Uterus (tissue), 4 donors: Measurements from ENCODE around the gene OST4. TPM values are rescaled to one million over a fixed set of nuclear protein-coding genes. Genes with fewer than 3 reads are reported as not detected.

Experiments used
- DNase-seq, 2 donors: peaks; one replicate each; pipeline ENCODE4 v3.0.0-alpha.2; 2019 to 2020
- H3K27ac ChIP-seq, 2 donors: fragments of 200-600 bp; sonication (generic); 1 replicate in 1 of 2; 2 replicates in 1 of 2; pipeline ENCODE4 v1.5.1; 2016 to 2018
- H3K27me3 ChIP-seq, 2 donors: fragments of 200-600 bp; sonication (generic); one replicate each; pipeline ENCODE4 v1.5.1; 2018 to 2019; ENCODE audit warnings: control low read depth in 1 of 2
- H3K36me3 ChIP-seq, 2 donors: fragments of 200-600 bp; sonication (generic); one replicate each; pipeline ENCODE4 v1.5.1; 2019; ENCODE audit warnings: control low read depth in 1 of 2
- H3K4me1 ChIP-seq, 2 donors: fragments of 200-600 bp; sonication (generic); one replicate each; pipeline ENCODE4 v1.5.1; 2018 to 2019; ENCODE audit warnings: control low read depth in 1 of 2
- H3K4me3 ChIP-seq, 2 donors: fragments of 200-600 bp; sonication (generic); 1 replicate in 1 of 2; 2 replicates in 1 of 2; pipeline ENCODE4 v1.5.1; 2018 to 2019; ENCODE audit warnings: mild to moderate bottlenecking in 1 of 2
- H3K9me3 ChIP-seq, 2 donors: fragments of 200-600 bp; sonication (generic); one replicate each; pipeline ENCODE4 v1.5.1; 2019; ENCODE audit warnings: control low read depth in 1 of 2
- POLR2A ChIP-seq, 2 donors: fragments of 450-650 bp; IDR thresholded peaks; one replicate each; pipeline ENCODE4 v1.6.1; 2016; ENCODE audit warnings: antibody characterized with exemption in 2 of 2, mild to moderate bottlenecking in 1 of 2, moderate library complexity in 1 of 2
- intact Hi-C: fragments of 100-400 bp; cut with DNase I; formaldehyde crosslinking; loops from one replicate; pipeline ENCODE4 v1.15.1; 2023; ENCODE audit warnings: low total_unique reads
- total RNA-seq, 4 donors: library from RNA; depleted of rRNA in 3 of 4; stranded (reverse); fragments of >200 nt in 3 of 4; gene quantifications; one replicate each; pipeline versions ENCODE4 v1.1.0 to v1.2.4, GENCODE V29; 2014 to 2023
- TF ChIP-seq, protein P1 (sequence below), 4 experiments: fragments of 200-600 bp in 2 of 4; fragments of 450-650 bp in 2 of 4; sonication (generic) in 2 of 4; IDR thresholded peaks; one replicate each; pipeline ENCODE4 v1.5.1; 2016 to 2019; ENCODE audit warnings: antibody characterized with exemption in 4 of 4, mild to moderate bottlenecking in 2 of 4, moderate library complexity in 1 of 4
- donor health status: DM: yes; HTN: yes; CAD: no.

The OST4 gene
- total RNA-seq, 4 donors from 2014 or later = 76.3 to 387 (median 237) TPM

- no peaks in the 10 kb centered on the region for H3K27me3 ChIP-seq
- intact Hi-C loops = loop anchor here (5.0 kb wide), 1 partner anchor 108 kb away; no protein-coding TSS in a partner anchor
- H3K27ac ChIP-seq = no peak overlapping the region
- no peak for DNase-seq
- H3K9me3 ChIP-seq = no peaks in the 10 kb centered on the region
- TF ChIP-seq, protein P1, sequence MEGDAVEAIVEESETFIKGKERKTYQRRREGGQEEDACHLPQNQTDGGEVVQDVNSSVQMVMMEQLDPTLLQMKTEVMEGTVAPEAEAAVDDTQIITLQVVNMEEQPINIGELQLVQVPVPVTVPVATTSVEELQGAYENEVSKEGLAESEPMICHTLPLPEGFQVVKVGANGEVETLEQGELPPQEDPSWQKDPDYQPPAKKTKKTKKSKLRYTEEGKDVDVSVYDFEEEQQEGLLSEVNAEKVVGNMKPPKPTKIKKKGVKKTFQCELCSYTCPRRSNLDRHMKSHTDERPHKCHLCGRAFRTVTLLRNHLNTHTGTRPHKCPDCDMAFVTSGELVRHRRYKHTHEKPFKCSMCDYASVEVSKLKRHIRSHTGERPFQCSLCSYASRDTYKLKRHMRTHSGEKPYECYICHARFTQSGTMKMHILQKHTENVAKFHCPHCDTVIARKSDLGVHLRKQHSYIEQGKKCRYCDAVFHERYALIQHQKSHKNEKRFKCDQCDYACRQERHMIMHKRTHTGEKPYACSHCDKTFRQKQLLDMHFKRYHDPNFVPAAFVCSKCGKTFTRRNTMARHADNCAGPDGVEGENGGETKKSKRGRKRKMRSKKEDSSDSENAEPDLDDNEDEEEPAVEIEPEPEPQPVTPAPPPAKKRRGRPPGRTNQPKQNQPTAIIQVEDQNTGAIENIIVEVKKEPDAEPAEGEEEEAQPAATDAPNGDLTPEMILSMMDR (IDR thresholded peaks at IDR 0.05) = no peak
- no peak for TF ChIP-seq POLR2A (IDR thresholded peaks at IDR 0.05)
- H3K4me1 ChIP-seq = no peaks in the 10 kb centered on the region
- H3K4me3 ChIP-seq = no peak overlapping the region
- no peaks in the 10 kb centered on the region for H3K36me3 ChIP-seq
These were observed 28.0 kb upstream of the OST4 start for GRCh38 chr2:27099334-27099955.

DNA sequence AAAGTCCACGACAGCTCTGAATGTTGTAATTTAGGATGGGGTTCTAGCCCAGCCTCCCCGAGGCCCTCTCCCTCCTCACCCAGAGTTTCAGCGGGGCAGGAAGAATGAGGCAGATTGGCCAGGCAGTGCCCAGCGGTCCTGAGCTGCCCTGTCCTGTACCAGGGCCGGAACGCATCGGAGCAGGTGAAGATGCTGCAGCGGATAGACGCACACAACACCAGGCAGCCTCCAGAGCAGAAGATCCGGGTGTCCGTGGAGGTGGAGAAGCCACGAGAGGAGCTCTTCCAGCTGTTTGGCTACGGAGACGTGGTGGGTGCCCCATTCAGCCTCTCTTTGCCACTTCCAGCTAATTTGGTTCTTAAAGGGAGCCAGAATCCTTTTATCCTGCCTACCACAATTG lies 25.9 kb upstream of the OST4 start:
- Histone ChIP-seq H3K4me3 (no peak overlapping the region), H3K27me3 (no peaks in the 10 kb centered on the region), H3K27ac (no peak overlapping the region), H3K4me1 (no peaks in the 10 kb centered on the region), H3K9me3 (no peaks in the 10 kb centered on the region), H3K36me3 (no peaks in the 10 kb centered on the region)
- intact Hi-C loops = loop anchor here (5.0 kb wide), 1 partner anchor 110 kb away; no protein-coding TSS in a partner anchor
- TF ChIP-seq, protein P1 (IDR thresholded peaks at IDR 0.05) = no peak
- TF ChIP-seq POLR2A (IDR thresholded peaks at IDR 0.05) = no peak
- DNase-seq = no peak

DNA sequence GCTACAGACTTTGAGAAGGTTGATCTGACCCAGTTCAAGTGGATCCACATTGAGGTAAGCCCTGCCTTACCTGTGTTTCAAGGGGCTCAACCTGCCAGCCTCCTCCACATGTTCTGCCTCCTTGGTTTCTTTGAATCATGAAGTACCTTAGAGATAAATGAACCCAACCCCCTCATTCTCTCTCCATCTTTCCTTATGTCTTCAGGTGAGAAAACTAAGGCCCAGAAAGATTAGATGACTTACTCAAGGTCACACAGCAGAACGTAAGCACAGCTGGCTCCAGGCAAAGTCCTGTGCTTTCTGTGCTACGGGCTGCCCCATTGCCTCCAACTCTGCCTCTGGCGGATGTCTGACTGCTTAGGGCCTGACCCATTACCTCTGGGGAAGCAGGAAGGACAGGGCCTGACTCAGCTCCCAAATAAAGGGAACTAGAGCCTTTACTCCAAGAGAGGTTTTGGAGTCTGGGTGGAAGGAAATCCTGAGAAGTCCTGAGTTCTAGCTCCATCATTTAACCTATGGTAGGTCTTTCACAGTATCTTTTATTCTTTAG lies 25.4 kb upstream of the OST4 start:
- Histone ChIP-seq H3K4me3 (no peak overlapping the region), H3K9me3 (no peaks in the 10 kb centered on the region), H3K4me1 (no peaks in the 10 kb centered on the region), H3K27me3 (no peaks in the 10 kb centered on the region), H3K27ac (no peak overlapping the region), H3K36me3 (no peaks in the 10 kb centered on the region)
- DNase-seq = no peak
- intact Hi-C loops = loop anchor here (5.0 kb wide), 1 partner anchor 110 kb away; no protein-coding TSS in a partner anchor
- TF ChIP-seq, protein P1 (IDR thresholded peaks at IDR 0.05) = no peak
- no peak for TF ChIP-seq POLR2A (IDR thresholded peaks at IDR 0.05)

GRCh38 chr2:27095745-27096651 lies 24.5 kb upstream of the OST4 start:
- DNase-seq = peak; percentile 52 to 70
- no peaks in the 10 kb centered on the region for H3K27me3 ChIP-seq
- H3K36me3 ChIP-seq = no peaks in the 10 kb centered on the region
- intact Hi-C loops = loop anchor here (5.0 kb wide), 1 partner anchor 111 kb away; no protein-coding TSS in a partner anchor
- no peaks in the 10 kb centered on the region for H3K4me1 ChIP-seq
- TF ChIP-seq, protein P1 (IDR thresholded peaks at IDR 0.05) = no peak
- TF ChIP-seq POLR2A (IDR thresholded peaks at IDR 0.05) = no peak
- no peaks in the 10 kb centered on the region for H3K9me3 ChIP-seq
- H3K4me3 ChIP-seq = peak overlapping the region; percentile 13 to 17
- H3K27ac ChIP-seq = no peak overlapping the region
